Tibial nerve (tissue), 4 donors: ENCODE measurements around the gene SIGLECL1.

Experiments
- CTCF ChIP-seq, 5 experiments: fragments of 200-600 bp in 3 of 5; fragments of 450-650 bp in 2 of 5; sonication (generic) in 3 of 5; IDR thresholded peaks; one replicate each; pipeline ENCODE4 v1.5.1; 2016 to 2019; ENCODE audit warnings: antibody characterized with exemption in 5 of 5, mild to moderate bottlenecking in 3 of 5, moderate library complexity in 2 of 5
- EP300 ChIP-seq, 2 donors: sonication (generic); formaldehyde crosslinking; IDR thresholded peaks; one replicate each; pipeline ENCODE4 v1.6.1; 2017; ENCODE audit warnings: antibody characterized with exemption in 2 of 2, mild to moderate bottlenecking in 1 of 2
- POLR2A ChIP-seq, 2 donors: fragments of 450-650 bp; IDR thresholded peaks; one replicate each; pipeline ENCODE4 v1.6.1; 2017; ENCODE audit warnings: antibody characterized with exemption in 2 of 2, mild to moderate bottlenecking in 2 of 2, moderate library complexity in 2 of 2

GRCh38 chr19:51256155-51256625 is 5.3 kb downstream of the SIGLECL1 start:
- TF ChIP-seq CTCF (IDR thresholded peaks at IDR 0.05) (no peak), POLR2A (IDR thresholded peaks at IDR 0.05) (no peak), EP300 (IDR thresholded peaks at IDR 0.05) (no peak)
